SK-N-SH treated with all-trans-retinoic acid at 6 μM for 48 hours (cell line): ENCODE data around the gene SMIM14.
"Not testable (repeated sequence)": the region's sequence is repeated elsewhere in the genome, so short reads cannot be mapped to it uniquely, and the experiment has no call there.

ENCODE experiments used
- ATAC-seq: fragments of 200-7000 bp; cut with Tn5 transposase; 3 replicates; pipeline ENCODE4 v1.9.1; 2020; ENCODE audit warnings: mild to moderate bottlenecking, moderate library complexity
- ARNTL ChIP-seq: fragments of 450-650 bp; formaldehyde crosslinking; IDR thresholded peaks from 2 replicates; pipeline ENCODE4 v1.5.0; 2020; ENCODE audit warnings: low read depth, mild to moderate bottlenecking, moderate library complexity, borderline replicate concordance
- GLIS3 ChIP-seq: fragments of 250-450 bp; sonication (Bioruptor Pico); IDR thresholded peaks from 2 replicates; pipeline ENCODE4 v1.5.0; 2020; ENCODE audit warnings: mild to moderate bottlenecking, moderate library complexity
- ISL1 ChIP-seq: fragments of 250-450 bp; sonication (Bioruptor Pico); IDR thresholded peaks from 2 replicates; pipeline ENCODE4 v2.1.2; 2022; ENCODE audit warnings: mild to moderate bottlenecking, moderate library complexity
- OSR1 ChIP-seq: fragments of 250-450 bp; sonication (Bioruptor Pico); IDR thresholded peaks from 2 replicates; pipeline ENCODE4 v1.8.0; 2022; ENCODE audit warnings: moderate library complexity, mild to moderate bottlenecking, inconsistent platforms
- PPARA ChIP-seq: fragments of 250-450 bp; sonication (Bioruptor Pico); IDR thresholded peaks from 2 replicates; pipeline ENCODE4 v1.5.0; 2020; ENCODE audit warnings: mild to moderate bottlenecking, borderline replicate concordance
- SNAI2 ChIP-seq: fragments of 250-450 bp; sonication (Bioruptor Pico); IDR thresholded peaks from 2 replicates; pipeline ENCODE4 v1.5.0; 2020; ENCODE audit warnings: mild to moderate bottlenecking, moderate library complexity
- TCF4 ChIP-seq: fragments of 250-450 bp; sonication (Bioruptor Pico); IDR thresholded peaks from 2 replicates; pipeline ENCODE4 v1.8.0; 2021; ENCODE audit warnings: mild to moderate bottlenecking, moderate library complexity, borderline replicate concordance
- TOX ChIP-seq: fragments of 250-450 bp; sonication (Bioruptor Pico); IDR thresholded peaks from 2 replicates; pipeline ENCODE4 v1.8.0; 2021; ENCODE audit warnings: mild to moderate bottlenecking, moderate library complexity, borderline replicate concordance
- ZC3H10 ChIP-seq: fragments of 250-450 bp; sonication (Bioruptor Pico); IDR thresholded peaks from 2 replicates; pipeline ENCODE4 v1.5.1; 2021; ENCODE audit warnings: mild to moderate bottlenecking, moderate library complexity
- ZFP3 ChIP-seq: fragments of 250-450 bp; sonication (Bioruptor Pico); IDR thresholded peaks from 2 replicates; pipeline ENCODE4 v1.5.0; 2020; ENCODE audit warnings: mild to moderate bottlenecking, moderate library complexity
- ZFP30 ChIP-seq: fragments of 450-650 bp; formaldehyde crosslinking; IDR thresholded peaks from 2 replicates; pipeline ENCODE4 v1.5.0; 2022; ENCODE audit warnings: mild to moderate bottlenecking, moderate library complexity
- ZNF70 ChIP-seq: fragments of 450-650 bp; formaldehyde crosslinking; IDR thresholded peaks from 2 replicates; pipeline ENCODE4 v1.5.0; 2020; ENCODE audit warnings: mild to moderate bottlenecking, moderate library complexity
- ZNF8 ChIP-seq: fragments of 450-650 bp; formaldehyde crosslinking; IDR thresholded peaks from 2 replicates; pipeline ENCODE4 v1.5.0; 2020; ENCODE audit warnings: mild to moderate bottlenecking, moderate library complexity
- TF ChIP-seq, protein P1 (sequence below): fragments of 250-450 bp; sonication (Bioruptor Pico); IDR thresholded peaks from 2 replicates; pipeline ENCODE4 v1.5.1; 2020; ENCODE audit warnings: low read depth, mild to moderate bottlenecking, moderate library complexity
- TF ChIP-seq, protein P2 (sequence below): fragments of 250-450 bp; sonication (Bioruptor Pico); IDR thresholded peaks from 2 replicates; pipeline ENCODE4 v1.5.1; 2021; ENCODE audit warnings: mild to moderate bottlenecking, moderate library complexity
- TF ChIP-seq, protein P3 (sequence below): fragments of 250-450 bp; sonication (Bioruptor Pico); IDR thresholded peaks from 2 replicates; pipeline ENCODE4 v1.8.0; 2020; ENCODE audit warnings: mild to moderate bottlenecking, moderate library complexity, borderline replicate concordance
- TF ChIP-seq, protein P4 (sequence below): fragments of 250-450 bp; sonication (Bioruptor Pico); IDR thresholded peaks from 2 replicates; pipeline ENCODE4 v1.5.0; 2020; ENCODE audit warnings: mild to moderate bottlenecking, moderate library complexity

The SMIM14 gene

DNA sequence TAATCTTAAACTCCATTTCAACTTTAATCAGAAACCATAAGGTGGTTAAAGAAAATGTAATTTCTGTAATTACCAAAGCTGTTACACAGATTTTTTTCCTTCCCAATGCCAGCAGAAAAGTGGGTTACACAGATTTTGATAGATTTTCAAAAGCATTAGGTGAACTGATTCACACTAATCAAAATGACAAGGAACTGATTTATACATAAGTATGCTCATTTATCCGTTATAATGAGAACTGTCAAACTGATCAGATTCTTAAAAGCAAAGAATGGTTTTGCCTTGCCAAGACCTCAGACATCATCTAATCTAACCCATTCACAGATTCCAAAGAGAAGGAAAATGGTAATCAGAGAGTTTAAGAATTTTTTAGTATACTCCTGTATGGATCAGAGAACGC, 116.6 kb downstream of the SMIM14 start:
- peak; percentile 53; the same call in 1 of the 2 replicates for TF ChIP-seq ISL1
- TF ChIP-seq TOX (CRISPR knock-in tag), result no peak
- ATAC-seq, result 0 out of 3 replicates have a peak, but pooled peaks have one; percentile 2

DNA sequence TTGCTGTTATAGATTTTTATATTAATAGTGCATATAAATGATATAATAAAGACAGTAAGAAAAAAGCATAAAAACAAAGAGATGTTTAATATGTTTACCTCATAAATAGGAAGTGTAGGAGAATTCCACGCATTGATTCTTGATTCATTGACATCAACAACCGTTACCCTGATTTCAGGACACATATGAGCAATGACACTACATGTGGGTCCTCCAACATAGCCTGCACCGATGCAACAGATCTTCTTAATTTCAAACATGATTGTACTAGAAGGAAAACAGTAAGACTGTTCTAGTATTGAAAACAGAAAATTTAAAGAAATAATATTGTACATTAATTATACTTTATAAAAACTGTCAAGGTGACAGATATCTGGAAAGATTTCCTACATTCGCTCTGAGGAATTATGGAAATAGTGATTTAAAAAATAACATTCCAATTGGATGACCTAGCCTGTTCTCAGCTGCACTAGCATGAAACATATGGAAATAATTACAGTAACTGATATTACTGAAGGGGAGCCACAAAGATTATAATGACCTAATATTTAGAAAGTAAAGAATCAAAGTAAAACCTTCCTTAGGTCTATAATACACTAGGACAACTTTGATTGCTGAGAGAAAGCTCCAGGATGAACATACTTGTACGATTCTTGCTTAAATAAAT, 117.3 kb downstream of the SMIM14 start:
- ATAC-seq, result peak; percentile 85
- TF ChIP-seq ISL1 (peak; percentile 62), TCF4 (CRISPR knock-in tag) (peak; percentile 91), ZFP30 (CRISPR knock-in tag) (no peak)
- TF ChIP-seq, protein P1, sequence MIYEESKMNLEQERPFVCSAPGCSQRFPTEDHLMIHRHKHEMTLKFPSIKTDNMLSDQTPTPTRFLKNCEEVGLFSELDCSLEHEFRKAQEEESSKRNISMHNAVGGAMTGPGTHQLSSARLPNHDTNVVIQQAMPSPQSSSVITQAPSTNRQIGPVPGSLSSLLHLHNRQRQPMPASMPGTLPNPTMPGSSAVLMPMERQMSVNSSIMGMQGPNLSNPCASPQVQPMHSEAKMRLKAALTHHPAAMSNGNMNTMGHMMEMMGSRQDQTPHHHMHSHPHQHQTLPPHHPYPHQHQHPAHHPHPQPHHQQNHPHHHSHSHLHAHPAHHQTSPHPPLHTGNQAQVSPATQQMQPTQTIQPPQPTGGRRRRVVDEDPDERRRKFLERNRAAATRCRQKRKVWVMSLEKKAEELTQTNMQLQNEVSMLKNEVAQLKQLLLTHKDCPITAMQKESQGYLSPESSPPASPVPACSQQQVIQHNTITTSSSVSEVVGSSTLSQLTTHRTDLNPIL (CRISPR knock-in tag), result peak; percentile 82
- TF ChIP-seq, protein P2, sequence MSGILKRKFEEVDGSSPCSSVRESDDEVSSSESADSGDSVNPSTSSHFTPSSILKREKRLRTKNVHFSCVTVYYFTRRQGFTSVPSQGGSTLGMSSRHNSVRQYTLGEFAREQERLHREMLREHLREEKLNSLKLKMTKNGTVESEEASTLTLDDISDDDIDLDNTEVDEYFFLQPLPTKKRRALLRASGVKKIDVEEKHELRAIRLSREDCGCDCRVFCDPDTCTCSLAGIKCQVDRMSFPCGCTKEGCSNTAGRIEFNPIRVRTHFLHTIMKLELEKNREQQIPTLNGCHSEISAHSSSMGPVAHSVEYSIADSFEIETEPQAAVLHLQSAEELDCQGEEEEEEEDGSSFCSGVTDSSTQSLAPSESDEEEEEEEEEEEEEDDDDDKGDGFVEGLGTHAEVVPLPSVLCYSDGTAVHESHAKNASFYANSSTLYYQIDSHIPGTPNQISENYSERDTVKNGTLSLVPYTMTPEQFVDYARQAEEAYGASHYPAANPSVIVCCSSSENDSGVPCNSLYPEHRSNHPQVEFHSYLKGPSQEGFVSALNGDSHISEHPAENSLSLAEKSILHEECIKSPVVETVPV (CRISPR knock-in tag), result peak; percentile 21; the same call in 1 of the 2 replicates

DNA sequence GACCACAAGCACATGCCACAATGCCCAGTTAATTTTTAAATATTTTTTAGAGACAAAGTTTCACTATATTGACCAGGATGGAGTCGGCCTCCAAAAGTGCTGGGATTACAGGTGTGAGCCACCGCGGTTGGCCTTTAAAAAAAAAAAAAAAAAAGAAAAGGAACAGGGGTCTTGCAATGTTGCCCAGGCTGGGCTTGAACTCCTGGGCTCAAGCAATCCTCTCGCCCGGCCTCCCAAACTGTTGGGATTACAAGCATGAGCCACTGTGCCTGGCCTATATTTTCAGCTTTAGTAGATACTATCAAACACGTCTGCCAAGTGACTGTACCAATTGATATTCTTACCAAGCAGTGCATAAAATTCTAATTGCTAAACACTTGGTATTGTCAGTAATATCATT, 120.2 kb downstream of the SMIM14 start:
- ATAC-seq, result no peak
- no peak for TF ChIP-seq OSR1
- TF ChIP-seq, protein P1 (CRISPR knock-in tag), result no peak
- TF ChIP-seq ISL1, result no peak
- TF ChIP-seq TCF4 (CRISPR knock-in tag), result no peak
- TF ChIP-seq PPARA (CRISPR knock-in tag), result no peak
- TF ChIP-seq, protein P3, sequence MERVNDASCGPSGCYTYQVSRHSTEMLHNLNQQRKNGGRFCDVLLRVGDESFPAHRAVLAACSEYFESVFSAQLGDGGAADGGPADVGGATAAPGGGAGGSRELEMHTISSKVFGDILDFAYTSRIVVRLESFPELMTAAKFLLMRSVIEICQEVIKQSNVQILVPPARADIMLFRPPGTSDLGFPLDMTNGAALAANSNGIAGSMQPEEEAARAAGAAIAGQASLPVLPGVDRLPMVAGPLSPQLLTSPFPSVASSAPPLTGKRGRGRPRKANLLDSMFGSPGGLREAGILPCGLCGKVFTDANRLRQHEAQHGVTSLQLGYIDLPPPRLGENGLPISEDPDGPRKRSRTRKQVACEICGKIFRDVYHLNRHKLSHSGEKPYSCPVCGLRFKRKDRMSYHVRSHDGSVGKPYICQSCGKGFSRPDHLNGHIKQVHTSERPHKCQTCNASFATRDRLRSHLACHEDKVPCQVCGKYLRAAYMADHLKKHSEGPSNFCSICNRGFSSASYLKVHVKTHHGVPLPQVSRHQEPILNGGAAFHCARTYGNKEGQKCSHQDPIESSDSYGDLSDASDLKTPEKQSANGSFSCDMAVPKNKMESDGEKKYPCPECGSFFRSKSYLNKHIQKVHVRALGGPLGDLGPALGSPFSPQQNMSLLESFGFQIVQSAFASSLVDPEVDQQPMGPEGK (CRISPR knock-in tag), result no peak
- TF ChIP-seq, protein P4, sequence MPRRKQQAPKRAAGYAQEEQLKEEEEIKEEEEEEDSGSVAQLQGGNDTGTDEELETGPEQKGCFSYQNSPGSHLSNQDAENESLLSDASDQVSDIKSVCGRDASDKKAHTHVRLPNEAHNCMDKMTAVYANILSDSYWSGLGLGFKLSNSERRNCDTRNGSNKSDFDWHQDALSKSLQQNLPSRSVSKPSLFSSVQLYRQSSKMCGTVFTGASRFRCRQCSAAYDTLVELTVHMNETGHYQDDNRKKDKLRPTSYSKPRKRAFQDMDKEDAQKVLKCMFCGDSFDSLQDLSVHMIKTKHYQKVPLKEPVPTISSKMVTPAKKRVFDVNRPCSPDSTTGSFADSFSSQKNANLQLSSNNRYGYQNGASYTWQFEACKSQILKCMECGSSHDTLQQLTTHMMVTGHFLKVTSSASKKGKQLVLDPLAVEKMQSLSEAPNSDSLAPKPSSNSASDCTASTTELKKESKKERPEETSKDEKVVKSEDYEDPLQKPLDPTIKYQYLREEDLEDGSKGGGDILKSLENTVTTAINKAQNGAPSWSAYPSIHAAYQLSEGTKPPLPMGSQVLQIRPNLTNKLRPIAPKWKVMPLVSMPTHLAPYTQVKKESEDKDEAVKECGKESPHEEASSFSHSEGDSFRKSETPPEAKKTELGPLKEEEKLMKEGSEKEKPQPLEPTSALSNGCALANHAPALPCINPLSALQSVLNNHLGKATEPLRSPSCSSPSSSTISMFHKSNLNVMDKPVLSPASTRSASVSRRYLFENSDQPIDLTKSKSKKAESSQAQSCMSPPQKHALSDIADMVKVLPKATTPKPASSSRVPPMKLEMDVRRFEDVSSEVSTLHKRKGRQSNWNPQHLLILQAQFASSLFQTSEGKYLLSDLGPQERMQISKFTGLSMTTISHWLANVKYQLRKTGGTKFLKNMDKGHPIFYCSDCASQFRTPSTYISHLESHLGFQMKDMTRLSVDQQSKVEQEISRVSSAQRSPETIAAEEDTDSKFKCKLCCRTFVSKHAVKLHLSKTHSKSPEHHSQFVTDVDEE (CRISPR knock-in tag), result no peak
- no peak for TF ChIP-seq GLIS3 (CRISPR knock-in tag)
- TF ChIP-seq TOX (CRISPR knock-in tag), result no peak

DNA sequence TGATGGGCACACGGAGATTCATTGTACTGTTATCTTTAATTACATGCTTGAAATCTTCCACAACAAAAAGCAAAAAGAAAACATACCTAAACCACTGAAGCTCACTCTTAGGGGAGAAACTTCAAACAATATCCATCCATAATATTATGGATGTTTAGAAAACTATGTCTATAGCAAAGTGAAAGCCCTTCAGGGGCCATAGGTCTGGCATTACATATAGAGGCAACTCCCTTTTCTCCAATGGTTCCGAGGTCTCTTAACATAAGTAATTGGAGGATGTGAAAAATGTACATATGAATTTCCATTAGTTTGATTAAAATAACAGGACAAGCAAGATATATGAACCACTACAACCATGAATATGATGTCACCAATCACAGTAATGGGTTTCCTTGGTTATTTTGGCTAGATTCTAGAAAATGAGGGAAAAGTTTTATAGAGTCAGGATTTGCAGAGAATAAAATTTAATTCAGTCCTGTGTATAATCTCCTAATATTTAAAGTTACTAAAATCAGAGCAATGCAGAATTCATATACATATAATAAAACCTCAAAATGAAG, 122.2 kb downstream of the SMIM14 start:
- no peak for ATAC-seq
- TF ChIP-seq GLIS3 (CRISPR knock-in tag), result no peak
- no peak for TF ChIP-seq OSR1
- no peak for TF ChIP-seq ZFP30 (CRISPR knock-in tag)
- TF ChIP-seq ZFP3 (CRISPR knock-in tag), result no peak
- TF ChIP-seq ARNTL, result no peak
- TF ChIP-seq ZC3H10, result no peak
- no peak for TF ChIP-seq ISL1
- TF ChIP-seq, protein P2 (CRISPR knock-in tag), result no peak
- no peak for TF ChIP-seq SNAI2 (CRISPR knock-in tag)
- TF ChIP-seq TOX (CRISPR knock-in tag), result no peak
- TF ChIP-seq ZNF8, result no peak
- no peak for TF ChIP-seq ZNF70
- TF ChIP-seq, protein P1 (CRISPR knock-in tag), result no peak
- TF ChIP-seq, all 23 proteins: peak for 0

DNA sequence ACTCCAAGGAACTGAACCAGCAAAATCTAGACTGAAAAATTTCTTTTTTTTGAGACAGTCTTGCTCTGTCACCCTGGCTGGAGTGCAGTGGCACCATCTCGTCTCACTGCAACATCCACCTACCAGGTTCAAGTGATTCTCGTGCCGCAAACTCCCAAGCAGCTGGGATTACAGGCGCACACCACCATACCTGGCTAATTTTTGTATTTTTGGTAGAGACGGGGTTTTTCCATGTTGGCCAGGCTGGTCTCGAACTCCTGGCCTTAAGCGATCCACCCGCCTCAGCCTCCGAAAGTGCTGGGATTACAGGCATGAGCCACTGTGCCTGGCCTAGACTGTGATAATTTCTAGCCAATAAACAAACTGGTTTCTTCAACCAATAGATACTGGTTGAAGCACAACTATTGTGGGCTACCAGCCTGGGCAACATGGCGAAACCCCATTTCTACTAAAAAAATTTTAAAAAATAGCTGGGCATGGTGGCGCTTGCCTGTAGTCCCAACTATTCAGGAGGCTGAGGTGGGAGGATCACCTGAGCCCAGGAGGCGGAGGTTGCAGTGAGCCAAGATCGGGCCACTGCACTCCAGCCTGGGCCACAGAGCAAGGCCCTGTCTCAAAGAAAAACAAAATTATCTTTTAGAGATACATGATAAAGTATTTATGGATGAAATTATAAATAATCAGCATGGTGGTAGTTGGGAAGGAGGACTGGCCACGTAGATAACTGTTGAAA, 122.8 kb downstream of the SMIM14 start:
- ATAC-seq, result not testable (repeated sequence)
